Right lobe of liver (tissue), 5 donors: ENCODE data around the gene NUP210L. TPM values are rescaled to one million over a fixed set of nuclear protein-coding genes. Genes with fewer than 3 reads are reported as not detected.

ENCODE experiments used
- microRNA counts: library from miRNA; unstranded; fragments of <30 nt; microRNA quantifications from one replicate; lab custom pipeline; 2016
- microRNA-seq, 2 donors: library from miRNA; unstranded; fragments of <30 nt; microRNA quantifications; one replicate each; pipeline ENCODE4, GENCODE V29; 2019 to 2020
- small RNA-seq, 2 experiments: library from RNA; depleted of rRNA; stranded (forward); fragments of <200 nt; gene quantifications; one replicate each; pipeline ENCODE3, GENCODE V24; 2016
- total RNA-seq, 6 experiments: library from RNA; depleted of rRNA in 2 of 6; stranded (reverse); fragments of >200 nt in 2 of 6; fragmentation: NEBNext Ultra II Directional in 3 of 6; extraction: Animal tissue kit (Norgen Biotek cat#: 25700) in 3 of 6; gene quantifications; one replicate each; pipeline versions ENCODE4 v1.1.0 to v1.2.4, GENCODE V29; 2016 to 2023
- donor health status: DM: no; HTN: no; CAD: no.
- donor health status: DM: no; HTN: no; CAD: no.
- donor health status: DM: no; HTN: yes; CAD: no.
- donor health status: DM: no; HTN: yes; CAD: no.

NUP210L gene
- total RNA-seq, 6 experiments from 2014 or later = 0.14 TPM; not detected in 5

MicroRNAs within 50 kb of the gene (microRNA counts, 767-probe panel; counts per million panel counts)
- 237 counts per million for microRNA hsa-miR-190b (lab: Ali Mortazavi, UCI)

Small RNA genes within 50 kb of the gene (microRNA-seq; reads per million reads assigned to microRNA genes)
- 11.0 to 15.6 reads per million in 2 donors for gene MIR190B
- gene MIR5698 = 0 to 2.0 reads per million in 2 donors
- gene MIR6737 = 0 to 0.87 reads per million in 2 donors

Small RNA genes within 50 kb of the gene (small RNA-seq; reads per million reads assigned to genes)
- gene MIR190B = 1.0 to 1.5 reads per million in 2 experiments
- 0 reads per million in 2 experiments for gene MIR5698
- gene MIR6737 = 0 reads per million in 2 experiments
- 0 reads per million in 2 experiments for gene RNU6-179P

Other genes with a start within 250 kb of the NUP210L start
- 10 to 100 TPM in 5 of 6 experiments, 1 to 10 TPM in 1; 9.8 to 20.3 (median 16.8) TPM for gene GATAD2B, start 232.1 kb downstream of the NUP210L start, total RNA-seq
- 10 to 100 TPM; 13.0 to 27.5 (median 20.2) TPM for gene DENND4B, start 208.4 kb downstream of the NUP210L start, total RNA-seq
- 10 to 100 TPM in 4 of 6 experiments, 1 to 10 TPM in 2; 4.8 to 19.5 (median 18.3) TPM for gene CRTC2, start 196.5 kb downstream of the NUP210L start, total RNA-seq
- 10 to 100 TPM; 33.0 to 63.6 (median 47.7) TPM for gene SLC39A1, start 191.5 kb downstream of the NUP210L start, total RNA-seq
- gene CREB3L4, start 187.2 kb downstream of the NUP210L start, total RNA-seq = 10 to 100 TPM in 1 of 6 experiments, 1 to 10 TPM in 5; 4.9 to 11.1 (median 8.2) TPM
- 100 to 1,000 TPM in 2 of 6 experiments, 10 to 100 TPM in 4; 55.8 to 169 (median 90.9) TPM for gene JTB, start 177.4 kb downstream of the NUP210L start, total RNA-seq
- 10 to 100 TPM; 11.9 to 52.2 (median 47.9) TPM for gene RAB13, start 168.7 kb downstream of the NUP210L start, total RNA-seq
- gene RPS27, start 164.3 kb downstream of the NUP210L start, total RNA-seq = 100 to 1,000 TPM; 305 to 500 (median 428) TPM
- gene TPM3, start 37.0 kb upstream of the NUP210L start, total RNA-seq = 100 to 1,000 TPM in 3 of 6 experiments, 10 to 100 TPM in 3; 76.3 to 189 (median 120) TPM
- not detected for gene CFAP141, start 51.3 kb upstream of the NUP210L start, total RNA-seq
- gene UBAP2L, start 65.9 kb upstream of the NUP210L start, total RNA-seq = 10 to 100 TPM; 26.8 to 57.2 (median 40.4) TPM
- gene HAX1, start 117.6 kb upstream of the NUP210L start, total RNA-seq = 10 to 100 TPM; 40.2 to 82.0 (median 44.9) TPM
- not detected for gene AQP10, start 166.0 kb upstream of the NUP210L start, total RNA-seq
- 1 to 10 TPM; 1.9 to 8.2 (median 3.2) TPM for gene ATP8B2, start 170.5 kb upstream of the NUP210L start, total RNA-seq